ENCODE data around the gene CDH3. TPM values are rescaled to one million over a fixed set of nuclear protein-coding genes. Genes with fewer than 3 reads are reported as not detected.

The CDH3 gene
- total and polyA plus RNA-seq, 2 of the 13 experiments (the other 11 are each of a cell fraction or from before 2014, with no cell fraction given): 0.11 TPM; not detected in 1

GRCh38 chr16:68737046-68737729 is 92.1 kb downstream of the CDH3 start, which contains the start of gene CDH1 (continued):
- no peak for TF ChIP-seq SIX4 (CRISPR knock-in tag; IDR thresholded peaks at IDR 0.05)
- no peak for TF ChIP-seq FOXO1 (CRISPR knock-in tag; IDR thresholded peaks at IDR 0.05)
- no peak for TF ChIP-seq MAFK (conservative IDR thresholded peaks at IDR 0.05 in 1 of 2, IDR thresholded peaks at IDR 0.05 in 1 of 2; ENCODE audit: low read length in 2 of 2)
- no peak for TF ChIP-seq ARID3A (IDR thresholded peaks at IDR 0.05; ENCODE audit: low read depth, low read length)
- TF ChIP-seq ZBTB7B (CRISPR knock-in tag; IDR thresholded peaks at IDR 0.05): no peak
- no peak for TF ChIP-seq ZBTB42 (CRISPR knock-in tag; IDR thresholded peaks at IDR 0.05)
- TF ChIP-seq SP5 (CRISPR knock-in tag; IDR thresholded peaks at IDR 0.05; ENCODE audit: borderline replicate concordance, low read depth): no peak
- TF ChIP-seq SNAPC4 (CRISPR knock-in tag; IDR thresholded peaks at IDR 0.05): no peak
- no peak for TF ChIP-seq HDAC6 (IDR thresholded peaks at IDR 0.05; ENCODE audit: low read depth, low read length)
- 0 out of 2 replicates have a peak, but pooled peaks have one; percentile 2 for TF ChIP-seq MYC (CRISPR knock-in tag; IDR thresholded peaks at IDR 0.05; ENCODE audit: borderline replicate concordance)
- no peak for TF ChIP-seq ZNF576 (CRISPR knock-in tag; IDR thresholded peaks at IDR 0.05)
- no peak for TF ChIP-seq ZNF33A (CRISPR knock-in tag; IDR thresholded peaks at IDR 0.05; ENCODE audit: borderline replicate concordance)
- no peak for TF ChIP-seq HIVEP1 (CRISPR knock-in tag; IDR thresholded peaks at IDR 0.05)
- TF ChIP-seq AHDC1 (CRISPR knock-in tag; IDR thresholded peaks at IDR 0.05; ENCODE audit: borderline replicate concordance): no peak
